SK-N-MC (cell line): ENCODE results near the gene SLC12A1.

Source experiments
- EZH2 ChIP-seq: fragments of 200-600 bp; sonication (generic); IDR thresholded peaks from one replicate; pipeline ENCODE4 v1.6.1; 2017; ENCODE audit warnings: antibody characterized with exemption
- POLR2AphosphoS5 ChIP-seq: IDR thresholded peaks from 2 replicates; pipeline ENCODE4 v1.6.1; 2012; ENCODE audit warnings: mild to moderate bottlenecking, low read depth, low read length, borderline replicate concordance

- TF ChIP-seq EZH2 (no peak), POLR2AphosphoS5 (no peak)
Observed at GRCh38 chr15:48250640-48251076, 44.6 kb downstream of the SLC12A1 start.
